ENCODE measurements around the gene C1QTNF1. TPM values are rescaled to one million over a fixed set of nuclear protein-coding genes. Genes with fewer than 3 reads are reported as not detected.

Gene C1QTNF1
- total and polyA plus RNA-seq, 5 donors from 2014 or later: not detected

- Mint-ChIP-seq H3K27ac (peak overlapping the region in 1 of 3 donors; percentile 44), H3K36me3 (peaks cover 4% of the 10 kb centered on the region)
- no peak for ATAC-seq (ENCODE audit: low read depth in 2 of 2)
Observed at GRCh38 chr17:79054200-79054960, 30.4 kb downstream of the C1QTNF1 start.

DNA sequence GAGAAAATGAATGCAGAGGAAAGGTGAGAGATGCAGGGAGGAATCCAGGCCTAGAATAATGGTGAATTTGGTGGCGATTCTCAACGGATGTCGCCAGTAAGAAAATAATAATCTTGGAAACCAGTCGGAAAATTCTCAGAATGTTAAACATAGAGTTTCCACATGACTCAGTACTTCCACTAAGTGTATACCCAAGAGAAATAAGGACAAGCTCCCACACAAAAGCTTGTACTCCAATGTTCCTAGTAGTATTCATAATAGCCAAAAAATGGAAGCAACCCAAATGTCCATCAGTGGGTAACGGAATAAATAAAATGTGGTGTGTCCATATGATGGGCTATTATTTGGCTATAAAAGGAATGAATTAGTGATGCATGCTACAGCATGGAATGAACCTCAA lies 31.2 kb downstream of the C1QTNF1 start:
- H3K9me3 ChIP-seq (ENCODE audit: control insufficient read depth in 2 of 2, low read length in 2 of 2): peaks cover 0 to 2% of the 10 kb centered on the region in 2 experiments
- H3K27me3 ChIP-seq (ENCODE audit: control insufficient read depth, insufficient read depth, low read length): peaks cover 3% of the 10 kb centered on the region
- Mint-ChIP-seq H3K27me3 (peaks cover 16% of the 10 kb centered on the region), H3K36me3 (peaks cover 4% of the 10 kb centered on the region), H3K4me1 (peaks cover 0 to 2% (median 0%) of the 10 kb centered on the region in 4 donors), H3K9me3 (peaks cover 0 to 19% (median 5%) of the 10 kb centered on the region in 7 donors), H3K27ac (no peak overlapping the region), H3K4me3 (no peak overlapping the region)
- H3K36me3 ChIP-seq (ENCODE audit: control insufficient read depth, insufficient read depth, low read length): no peaks in the 10 kb centered on the region
- no peak overlapping the region for H3K4me3 ChIP-seq (ENCODE audit: low read depth, low read length)
- no peak overlapping the region for H3K27ac ChIP-seq (ENCODE audit: insufficient read depth, low read length, poor library complexity, severe bottlenecking)
- no peaks in the 10 kb centered on the region for H3K4me1 ChIP-seq (ENCODE audit: control insufficient read depth, insufficient read depth, low read length, poor library complexity, severe bottlenecking)
- no peak for ATAC-seq (ENCODE audit: low read depth in 2 of 2)
- DNase-seq: no peak

More at GRCh38 chr17:79054200-79054960, 30.4 kb downstream of the C1QTNF1 start:
- no peak overlapping the region for H3K27ac ChIP-seq (ENCODE audit: insufficient read depth, low read length, poor library complexity, severe bottlenecking)
- no peaks in the 10 kb centered on the region for H3K36me3 ChIP-seq (ENCODE audit: control insufficient read depth, insufficient read depth, low read length)
- Mint-ChIP-seq H3K27me3 (peaks cover 16% of the 10 kb centered on the region), H3K9me3 (peaks cover 0 to 19% (median 5%) of the 10 kb centered on the region in 7 donors), H3K4me1 (peaks cover 0 to 2% (median 0%) of the 10 kb centered on the region in 4 donors), H3K4me3 (no peak overlapping the region)
- H3K4me3 ChIP-seq (ENCODE audit: low read depth, low read length): no peak overlapping the region
- DNase-seq: no peak
- no peaks in the 10 kb centered on the region for H3K4me1 ChIP-seq (ENCODE audit: control insufficient read depth, insufficient read depth, low read length, poor library complexity, severe bottlenecking)
- peaks cover 3% of the 10 kb centered on the region for H3K27me3 ChIP-seq (ENCODE audit: control insufficient read depth, insufficient read depth, low read length)
- peaks cover 0 to 2% of the 10 kb centered on the region in 2 experiments for H3K9me3 ChIP-seq (ENCODE audit: control insufficient read depth in 2 of 2, low read length in 2 of 2)

- Histone ChIP-seq H3K27me3 (ENCODE audit: control insufficient read depth, insufficient read depth, low read length) (peaks cover 3% of the 10 kb centered on the region), H3K4me1 (ENCODE audit: control insufficient read depth, insufficient read depth, low read length, poor library complexity, severe bottlenecking) (no peaks in the 10 kb centered on the region), H3K36me3 (ENCODE audit: control insufficient read depth, insufficient read depth, low read length) (no peaks in the 10 kb centered on the region), H3K9me3 (ENCODE audit: control insufficient read depth in 2 of 2, low read length in 2 of 2) (peaks cover 0 to 2% of the 10 kb centered on the region in 2 experiments), H3K4me3 (ENCODE audit: low read depth, low read length) (no peak overlapping the region), H3K27ac (ENCODE audit: insufficient read depth, low read length, poor library complexity, severe bottlenecking) (no peak overlapping the region)
- no peak for DNase-seq
- Mint-ChIP-seq H3K4me3 (no peak overlapping the region), H3K27ac (no peak overlapping the region), H3K4me1 (peaks cover 0 to 2% (median 0%) of the 10 kb centered on the region in 4 donors), H3K27me3 (peaks cover 16% of the 10 kb centered on the region), H3K36me3 (peaks cover 4% of the 10 kb centered on the region), H3K9me3 (peaks cover 0 to 19% (median 5%) of the 10 kb centered on the region in 7 donors)
- ATAC-seq (ENCODE audit: low read depth in 2 of 2): no peak
Observed at GRCh38 chr17:79057737-79058385, 33.9 kb downstream of the C1QTNF1 start.

- ATAC-seq (ENCODE audit: low read depth in 2 of 2): no peak
- no peak overlapping the region for H3K27ac ChIP-seq (ENCODE audit: insufficient read depth, low read length, poor library complexity, severe bottlenecking)
- H3K4me3 Mint-ChIP-seq: no peak overlapping the region
- H3K9me3 ChIP-seq (ENCODE audit: control insufficient read depth in 2 of 2, low read length in 2 of 2): no peaks in the 10 kb centered on the region
- no peaks in the 10 kb centered on the region for H3K27me3 ChIP-seq (ENCODE audit: control insufficient read depth, insufficient read depth, low read length)
- H3K36me3 ChIP-seq (ENCODE audit: control insufficient read depth, insufficient read depth, low read length): no peaks in the 10 kb centered on the region
- no peaks in the 10 kb centered on the region for H3K4me1 ChIP-seq (ENCODE audit: control insufficient read depth, insufficient read depth, low read length, poor library complexity, severe bottlenecking)
- peaks cover 0 to 8% (median 5%) of the 10 kb centered on the region in 4 donors for H3K4me1 Mint-ChIP-seq
- peaks cover 11% of the 10 kb centered on the region for H3K27me3 Mint-ChIP-seq
- H3K27ac Mint-ChIP-seq: peak overlapping the region in 1 of 3 donors; percentile 6
- no peak overlapping the region for H3K4me3 ChIP-seq (ENCODE audit: low read depth, low read length)
- H3K36me3 Mint-ChIP-seq: no peaks in the 10 kb centered on the region
- peaks cover 0 to 5% (median 2%) of the 10 kb centered on the region in 7 donors for H3K9me3 Mint-ChIP-seq
- no peak for DNase-seq
Observed at GRCh38 chr17:79062691-79063090, 38.7 kb downstream of the C1QTNF1 start.

GRCh38 chr17:79064026-79064425 lies 40.1 kb downstream of the C1QTNF1 start:
- no peak overlapping the region for H3K4me3 Mint-ChIP-seq
- peaks cover 11% of the 10 kb centered on the region for H3K27me3 Mint-ChIP-seq
- H3K9me3 ChIP-seq (ENCODE audit: control insufficient read depth in 2 of 2, low read length in 2 of 2): no peaks in the 10 kb centered on the region
- ATAC-seq (ENCODE audit: low read depth in 2 of 2) (no peak), DNase-seq (no peak)
- H3K36me3 Mint-ChIP-seq: no peaks in the 10 kb centered on the region
- no peaks in the 10 kb centered on the region for H3K27me3 ChIP-seq (ENCODE audit: control insufficient read depth, insufficient read depth, low read length)
- peaks cover 0 to 6% (median 5%) of the 10 kb centered on the region in 4 donors for H3K4me1 Mint-ChIP-seq
- no peak overlapping the region for H3K27ac ChIP-seq (ENCODE audit: insufficient read depth, low read length, poor library complexity, severe bottlenecking)
- no peak overlapping the region for H3K27ac Mint-ChIP-seq
- no peaks in the 10 kb centered on the region for H3K36me3 ChIP-seq (ENCODE audit: control insufficient read depth, insufficient read depth, low read length)
- H3K9me3 Mint-ChIP-seq: no peaks in the 10 kb centered on the region
- no peaks in the 10 kb centered on the region for H3K4me1 ChIP-seq (ENCODE audit: control insufficient read depth, insufficient read depth, low read length, poor library complexity, severe bottlenecking)
- H3K4me3 ChIP-seq (ENCODE audit: low read depth, low read length): no peak overlapping the region

DNA sequence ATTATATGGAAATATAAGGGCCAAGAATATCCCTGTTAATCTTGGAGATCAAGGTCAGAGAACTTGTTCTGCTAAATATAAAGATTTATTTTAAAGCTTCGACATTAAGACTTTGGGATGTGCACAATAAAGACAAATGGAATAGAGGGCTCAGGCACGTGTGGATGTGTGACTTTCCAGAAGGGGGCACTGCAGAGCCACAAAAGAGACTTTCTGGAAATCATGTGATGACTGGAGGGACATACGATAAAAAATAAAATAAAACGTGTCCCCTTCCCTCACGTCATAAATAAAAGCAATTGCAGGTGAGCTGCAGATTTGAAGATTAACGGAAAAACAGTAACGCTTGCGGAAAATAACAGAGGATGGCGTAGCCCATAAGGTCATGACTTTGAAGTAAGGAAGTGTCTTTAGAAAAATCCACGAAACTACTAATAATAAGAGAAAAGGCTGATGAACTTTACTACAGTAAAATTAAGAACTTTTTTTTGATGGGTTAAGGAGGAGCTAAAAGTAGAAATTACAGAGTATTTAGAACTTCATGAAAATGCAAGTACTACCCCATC lies 41.2 kb downstream of the C1QTNF1 start:
- peak; percentile 42 to 75 (median 65) for DNase-seq

GRCh38 chr17:79066963-79067362 lies 43.0 kb downstream of the C1QTNF1 start:
- ATAC-seq (ENCODE audit: low read depth in 2 of 2) (no peak), DNase-seq (no peak)
- Histone ChIP-seq H3K9me3 (ENCODE audit: control insufficient read depth in 2 of 2, low read length in 2 of 2) (no peaks in the 10 kb centered on the region), H3K27me3 (ENCODE audit: control insufficient read depth, insufficient read depth, low read length) (no peaks in the 10 kb centered on the region), H3K4me3 (ENCODE audit: low read depth, low read length) (no peak overlapping the region), H3K27ac (ENCODE audit: insufficient read depth, low read length, poor library complexity, severe bottlenecking) (no peak overlapping the region), H3K4me1 (ENCODE audit: control insufficient read depth, insufficient read depth, low read length, poor library complexity, severe bottlenecking) (no peaks in the 10 kb centered on the region), H3K36me3 (ENCODE audit: control insufficient read depth, insufficient read depth, low read length) (no peaks in the 10 kb centered on the region)
- H3K27me3 Mint-ChIP-seq: peaks cover 11% of the 10 kb centered on the region
- no peaks in the 10 kb centered on the region for H3K9me3 Mint-ChIP-seq
- H3K27ac Mint-ChIP-seq: peak overlapping the region in 1 of 3 donors; percentile 64
- peak overlapping the region in 1 of 4 donors; percentile 80 for H3K4me3 Mint-ChIP-seq
- H3K4me1 Mint-ChIP-seq: peaks cover 0 to 6% (median 5%) of the 10 kb centered on the region in 4 donors
- H3K36me3 Mint-ChIP-seq: no peaks in the 10 kb centered on the region

More for the DNA sequence above, 41.2 kb downstream of the C1QTNF1 start:
- no peaks in the 10 kb centered on the region for H3K36me3 ChIP-seq (ENCODE audit: control insufficient read depth, insufficient read depth, low read length)
- no peaks in the 10 kb centered on the region for H3K27me3 ChIP-seq (ENCODE audit: control insufficient read depth, insufficient read depth, low read length)
- H3K4me3 ChIP-seq (ENCODE audit: low read depth, low read length): peak overlapping the region; percentile 33
- no peaks in the 10 kb centered on the region for H3K36me3 Mint-ChIP-seq
- H3K27ac ChIP-seq (ENCODE audit: insufficient read depth, low read length, poor library complexity, severe bottlenecking): no peak overlapping the region
- no peaks in the 10 kb centered on the region for H3K9me3 ChIP-seq (ENCODE audit: control insufficient read depth in 2 of 2, low read length in 2 of 2)
- peaks cover 11% of the 10 kb centered on the region for H3K27me3 Mint-ChIP-seq
- ATAC-seq (ENCODE audit: low read depth in 2 of 2): peak in 1 of 2 donors; percentile 66
- no peaks in the 10 kb centered on the region for H3K4me1 ChIP-seq (ENCODE audit: control insufficient read depth, insufficient read depth, low read length, poor library complexity, severe bottlenecking)
- H3K27ac Mint-ChIP-seq: peak overlapping the region in 2 of 3 donors; percentile 12 to 71
- H3K4me3 Mint-ChIP-seq: peak overlapping the region in 3 of 4 donors; percentile 3 to 83 (median 65)
- H3K4me1 Mint-ChIP-seq: peaks cover 0 to 6% (median 5%) of the 10 kb centered on the region in 4 donors
- H3K9me3 Mint-ChIP-seq: no peaks in the 10 kb centered on the region
